ENCODE results near the gene SH3YL1. TPM values are rescaled to one million over a fixed set of nuclear protein-coding genes. Genes with fewer than 3 reads are reported as not detected.

Gene SH3YL1
- total RNA-seq, 4 donors from 2014 or later = 70.7 to 344 (median 98.0) TPM

GRCh38 chr2:278927-279320 lies 15.1 kb upstream of the SH3YL1 start:
- H3K9me3 ChIP-seq = no peaks in the 10 kb centered on the region
- H3K4me3 ChIP-seq = no peak overlapping the region
- intact Hi-C loops (cut with DNase I; ENCODE audit: low total_unique reads) (no loop called here), in situ Hi-C loops (cut with MboI; ENCODE audit: low pct_ligation_motif_present in 1 of 4, low pct_unique_long_range_greater_than_20kb in 1 of 4, low sequenced_read_pairs in 3 of 4) (no loop called here)
- 89 to 95% methylated on average over 4 of the region's 4 CpGs for WGBS, 2 donors (ENCODE audit: low coverage in 1 of 2)
- TF ChIP-seq POLR2A (IDR thresholded peaks at IDR 0.05) (no peak), POLR2AphosphoS5 (IDR thresholded peaks at IDR 0.05) (no peak), EP300 (IDR thresholded peaks at IDR 0.05; ENCODE audit: low read depth) (no peak)
- TF ChIP-seq, protein P1, sequence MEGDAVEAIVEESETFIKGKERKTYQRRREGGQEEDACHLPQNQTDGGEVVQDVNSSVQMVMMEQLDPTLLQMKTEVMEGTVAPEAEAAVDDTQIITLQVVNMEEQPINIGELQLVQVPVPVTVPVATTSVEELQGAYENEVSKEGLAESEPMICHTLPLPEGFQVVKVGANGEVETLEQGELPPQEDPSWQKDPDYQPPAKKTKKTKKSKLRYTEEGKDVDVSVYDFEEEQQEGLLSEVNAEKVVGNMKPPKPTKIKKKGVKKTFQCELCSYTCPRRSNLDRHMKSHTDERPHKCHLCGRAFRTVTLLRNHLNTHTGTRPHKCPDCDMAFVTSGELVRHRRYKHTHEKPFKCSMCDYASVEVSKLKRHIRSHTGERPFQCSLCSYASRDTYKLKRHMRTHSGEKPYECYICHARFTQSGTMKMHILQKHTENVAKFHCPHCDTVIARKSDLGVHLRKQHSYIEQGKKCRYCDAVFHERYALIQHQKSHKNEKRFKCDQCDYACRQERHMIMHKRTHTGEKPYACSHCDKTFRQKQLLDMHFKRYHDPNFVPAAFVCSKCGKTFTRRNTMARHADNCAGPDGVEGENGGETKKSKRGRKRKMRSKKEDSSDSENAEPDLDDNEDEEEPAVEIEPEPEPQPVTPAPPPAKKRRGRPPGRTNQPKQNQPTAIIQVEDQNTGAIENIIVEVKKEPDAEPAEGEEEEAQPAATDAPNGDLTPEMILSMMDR (IDR thresholded peaks at IDR 0.05) = no peak
- no peak for DNase-seq
- no peak overlapping the region for H3K27ac ChIP-seq
- no peaks in the 10 kb centered on the region for H3K27me3 ChIP-seq
- peaks cover 0 to 36% (median 15%) of the 10 kb centered on the region in 4 donors for H3K36me3 ChIP-seq
- H3K4me1 ChIP-seq = peaks cover 0 to 9% (median 0%) of the 10 kb centered on the region in 4 donors

DNA sequence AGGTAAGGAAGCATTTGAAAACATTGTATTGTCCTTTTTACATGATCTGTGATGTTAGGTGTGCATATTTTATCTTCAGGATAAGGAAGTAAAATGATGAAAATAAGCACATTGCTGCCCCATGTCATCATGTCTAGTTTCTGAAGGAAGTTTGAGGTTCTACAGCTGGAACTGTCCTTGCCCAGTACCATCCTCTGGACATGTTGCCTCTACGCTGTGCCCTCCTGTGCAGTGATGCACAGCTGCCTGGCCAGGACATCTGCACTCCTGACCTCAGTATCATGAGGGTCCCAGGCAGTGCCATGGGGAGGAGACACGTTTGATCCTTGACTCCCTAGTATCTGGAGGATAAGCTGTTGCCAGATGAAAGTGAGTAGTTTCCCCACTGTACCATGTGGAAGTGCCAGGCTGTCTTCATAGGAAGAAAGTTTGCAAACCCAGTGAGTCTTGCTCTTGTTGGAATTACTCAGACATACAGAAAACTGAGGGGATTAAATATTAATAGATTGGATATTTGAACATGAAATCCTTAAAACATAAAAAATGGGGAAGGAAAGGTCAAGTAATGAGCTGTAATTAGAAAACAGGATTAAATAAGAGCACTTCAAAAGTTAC lies 14.6 kb upstream of the SH3YL1 start:
- Histone ChIP-seq H3K27ac (no peak overlapping the region), H3K36me3 (peaks cover 0 to 36% (median 15%) of the 10 kb centered on the region in 4 donors)
- 65% methylated on average over 2 of the region's 2 CpGs; no CpG with 5 or more reads in 1 of the 2 donors for WGBS, 2 donors (ENCODE audit: low coverage in 1 of 2)

DNA sequence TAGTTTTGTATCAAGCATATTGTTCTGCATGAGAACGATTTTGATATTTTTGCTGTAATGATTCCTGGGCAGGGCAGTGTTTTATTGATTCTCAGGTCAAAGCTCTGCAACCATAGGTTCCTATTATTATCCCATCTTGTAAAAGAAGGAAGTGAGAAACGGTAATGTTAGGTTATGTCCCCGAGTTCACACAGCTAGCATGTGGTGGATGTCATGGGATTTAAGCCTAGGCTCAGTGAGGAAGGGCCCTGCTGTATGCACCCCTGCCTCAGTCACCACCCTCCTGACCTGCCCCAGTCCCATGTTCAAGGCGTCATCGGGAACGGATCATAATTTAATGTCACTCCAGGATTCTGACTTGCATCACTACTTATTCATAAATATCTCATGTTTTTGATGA lies 11.6 kb upstream of the SH3YL1 start:
- Histone ChIP-seq H3K4me3 (no peak overlapping the region), H3K27ac (no peak overlapping the region), H3K27me3 (no peaks in the 10 kb centered on the region), H3K9me3 (no peaks in the 10 kb centered on the region), H3K4me1 (peaks cover 0 to 12% (median 0%) of the 10 kb centered on the region in 4 donors), H3K36me3 (peaks cover 0 to 36% (median 15%) of the 10 kb centered on the region in 4 donors)
- intact Hi-C loops (cut with DNase I; ENCODE audit: low total_unique reads) = no loop called here
- 60 to 61% methylated on average over 6 of the region's 6 CpGs for WGBS, 2 donors (ENCODE audit: low coverage in 1 of 2)
- TF ChIP-seq EP300 (IDR thresholded peaks at IDR 0.05; ENCODE audit: low read depth) = no peak
- no peak for TF ChIP-seq POLR2A (IDR thresholded peaks at IDR 0.05)
- TF ChIP-seq, protein P1 (IDR thresholded peaks at IDR 0.05) = no peak
- no peak for TF ChIP-seq POLR2AphosphoS5 (IDR thresholded peaks at IDR 0.05)
- DNase-seq = no peak
- in situ Hi-C loops (cut with MboI; ENCODE audit: low pct_ligation_motif_present in 1 of 4, low pct_unique_long_range_greater_than_20kb in 1 of 4, low sequenced_read_pairs in 3 of 4) = no loop called here

More for the DNA sequence above, 14.6 kb upstream of the SH3YL1 start:
- Histone ChIP-seq H3K27me3 (no peaks in the 10 kb centered on the region), H3K4me3 (no peak overlapping the region), H3K4me1 (peaks cover 0 to 11% (median 0%) of the 10 kb centered on the region in 4 donors), H3K9me3 (no peaks in the 10 kb centered on the region)
- no peak for DNase-seq
- intact Hi-C loops (cut with DNase I; ENCODE audit: low total_unique reads) (no loop called here), in situ Hi-C loops (cut with MboI; ENCODE audit: low pct_ligation_motif_present in 1 of 4, low pct_unique_long_range_greater_than_20kb in 1 of 4, low sequenced_read_pairs in 3 of 4) (no loop called here)
- TF ChIP-seq, protein P1 (IDR thresholded peaks at IDR 0.05) = no peak
- TF ChIP-seq EP300 (IDR thresholded peaks at IDR 0.05; ENCODE audit: low read depth) = no peak
- no peak for TF ChIP-seq POLR2A (IDR thresholded peaks at IDR 0.05)
- no peak for TF ChIP-seq POLR2AphosphoS5 (IDR thresholded peaks at IDR 0.05)

GRCh38 chr2:274503-274902 lies 10.7 kb upstream of the SH3YL1 start:
- intact Hi-C loops (cut with DNase I; ENCODE audit: low total_unique reads) = no loop called here
- no peak for TF ChIP-seq POLR2AphosphoS5 (IDR thresholded peaks at IDR 0.05)
- no peak for TF ChIP-seq POLR2A (IDR thresholded peaks at IDR 0.05)
- TF ChIP-seq EP300 (IDR thresholded peaks at IDR 0.05; ENCODE audit: low read depth) = no peak
- TF ChIP-seq, protein P1 (IDR thresholded peaks at IDR 0.05) = no peak
- Histone ChIP-seq H3K4me1 (peaks cover 0 to 22% (median 6%) of the 10 kb centered on the region in 4 donors), H3K27me3 (no peaks in the 10 kb centered on the region), H3K4me3 (no peak overlapping the region), H3K9me3 (no peaks in the 10 kb centered on the region), H3K27ac (no peak overlapping the region), H3K36me3 (peaks cover 0 to 36% (median 12%) of the 10 kb centered on the region in 4 donors)
- 94 to 100% methylated on average over 1 to 3 of the region's 3 CpGs for WGBS, 2 donors (ENCODE audit: low coverage in 1 of 2)
- DNase-seq = no peak
- in situ Hi-C loops (cut with MboI; ENCODE audit: low pct_ligation_motif_present in 1 of 4, low pct_unique_long_range_greater_than_20kb in 1 of 4, low sequenced_read_pairs in 3 of 4) = no loop called here
